ENCODE data around the gene CLDN10.

The CLDN10 gene

GRCh38 chr13:95629071-95629470 lies 76.6 kb downstream of the CLDN10 start:
- H2BK12ac ChIP-seq (ENCODE audit: low read length in 2 of 2), result no peak overlapping the region
- no peak overlapping the region for H3K23ac ChIP-seq (ENCODE audit: low read length in 2 of 2)
- no peak overlapping the region for H2BK15ac ChIP-seq (ENCODE audit: low read depth, poor library complexity, severe bottlenecking)
- no peak overlapping the region for H2AFZ ChIP-seq (ENCODE audit: low read depth, low read length)
- no peak overlapping the region for H3K4me3 ChIP-seq (ENCODE audit: insufficient read depth in 1 of 2, low read depth in 1 of 2, low read length in 2 of 2)
- peaks cover 3% of the 10 kb centered on the region for H3K4me1 ChIP-seq (ENCODE audit: control insufficient read depth, insufficient read depth, low read depth, low read length)
- no peak overlapping the region for H3K9ac ChIP-seq (ENCODE audit: low read length)
- no peak overlapping the region for H3K4ac ChIP-seq (ENCODE audit: low read depth in 1 of 2, low read length in 2 of 2)
- H2AK5ac ChIP-seq (ENCODE audit: low read length, severe bottlenecking), result no peak overlapping the region
- no peak overlapping the region for H3K14ac ChIP-seq (ENCODE audit: low read length in 2 of 2)
- no peak for DNase-seq
- H4K91ac ChIP-seq (ENCODE audit: low read length), result no peak overlapping the region
- no peaks in the 10 kb centered on the region for H3K27me3 ChIP-seq (ENCODE audit: control insufficient read depth in 1 of 2, insufficient read depth in 1 of 2, low read length in 2 of 2)
- H3K27ac ChIP-seq (ENCODE audit: low read length, poor library complexity, severe bottlenecking), result no peak overlapping the region
- no peak overlapping the region for H3K4me2 ChIP-seq (ENCODE audit: low read length, poor library complexity, severe bottlenecking)
- no peak overlapping the region for H4K8ac ChIP-seq (ENCODE audit: low read length)
- WGBS, result 66% methylated on average over 3 of the region's 4 CpGs
- peaks cover 39 to 94% of the 10 kb centered on the region in 2 experiments for H3K36me3 ChIP-seq (ENCODE audit: control insufficient read depth in 1 of 2, insufficient read depth in 2 of 2, low read depth in 1 of 2, low read length in 2 of 2)
- no peak overlapping the region for H3K18ac ChIP-seq (ENCODE audit: low read depth in 1 of 2, low read length in 2 of 2)
- no peaks in the 10 kb centered on the region for H3K9me3 ChIP-seq (ENCODE audit: control insufficient read depth, low read length)
- H2BK5ac ChIP-seq (ENCODE audit: low read depth, low read length, poor library complexity, severe bottlenecking), result no peak overlapping the region
- H2BK120ac ChIP-seq (ENCODE audit: low read depth, low read length), result no peak overlapping the region
- H3K79me1 ChIP-seq (replicated peaks; ENCODE audit: low read length, poor library complexity, severe bottlenecking), result peaks cover 23% of the 10 kb centered on the region
